ENCODE data around the gene ELK3.

- TF ChIP-seq JUNB (IDR thresholded peaks at IDR 0.05) (no peak), CHD4 (IDR thresholded peaks at IDR 0.05; ENCODE audit: borderline replicate concordance) (no peak)
Measured at GRCh38 chr12:96171905-96172304, 22.3 kb upstream of the ELK3 start.

Data from A549 (cell line).